ENCODE results near the gene MAD1L1.
"Not testable (repeated sequence)": the region's sequence is repeated elsewhere in the genome, so short reads cannot be mapped to it uniquely, and the experiment has no call there.

Gene MAD1L1

DNA sequence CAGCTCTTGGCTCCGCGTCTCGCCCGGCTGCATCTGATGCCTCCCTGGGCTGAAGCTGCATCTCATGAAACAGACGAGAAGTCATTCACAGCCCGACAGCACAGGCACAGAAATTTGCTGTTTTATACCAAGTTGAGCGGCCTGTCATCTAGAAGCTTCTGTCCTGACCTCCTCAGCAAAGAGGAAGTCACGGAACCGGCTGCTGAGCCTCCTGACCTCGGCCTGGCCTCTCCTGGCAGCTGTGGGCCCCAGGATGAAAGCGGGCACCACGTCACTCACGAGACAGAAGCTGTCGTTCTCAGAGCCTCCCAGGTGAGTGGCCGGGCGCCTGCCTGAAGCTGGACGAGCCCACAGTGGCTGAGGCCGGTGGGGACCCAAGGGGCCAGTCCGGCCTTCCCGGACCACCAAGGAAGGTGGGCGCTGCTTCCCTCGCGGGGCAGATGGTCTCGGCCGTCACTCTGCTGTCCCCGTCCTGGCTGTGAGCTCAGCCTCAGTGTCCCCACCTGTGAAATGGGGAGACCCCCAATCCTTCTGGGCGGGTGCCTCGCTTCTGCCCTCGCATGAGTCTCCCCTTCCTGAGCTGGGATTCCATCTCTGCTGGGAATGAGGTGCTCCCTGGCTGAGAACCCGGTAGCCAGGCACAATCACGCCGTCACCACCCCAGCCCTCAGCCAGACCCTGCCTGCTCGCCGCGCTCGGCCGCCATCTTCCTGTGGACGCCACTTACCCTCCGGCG is 391.3 kb downstream of the MAD1L1 start:
- DNase-seq = not testable (repeated sequence)

DNA sequence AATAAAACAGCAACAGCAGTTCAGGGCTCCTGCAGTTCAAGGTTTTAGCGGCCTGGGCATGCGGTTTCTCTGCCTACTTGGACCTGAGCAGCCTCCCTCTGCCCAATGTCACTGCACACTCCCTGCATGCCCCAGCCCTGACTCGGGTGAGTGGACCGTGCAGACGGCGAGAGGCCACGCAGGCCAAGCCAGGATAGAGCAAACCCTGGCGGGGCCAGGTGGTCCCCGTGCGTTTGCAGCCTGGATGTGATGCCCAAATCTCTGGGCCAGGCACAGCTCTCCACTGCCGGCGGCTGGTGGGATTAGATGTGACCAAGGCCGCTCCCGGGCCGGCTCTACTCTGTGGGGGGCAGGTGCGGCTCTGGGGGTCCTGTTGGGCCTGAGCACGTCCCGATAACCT is 392.0 kb downstream of the MAD1L1 start:
- not testable (repeated sequence) for DNase-seq

DNA sequence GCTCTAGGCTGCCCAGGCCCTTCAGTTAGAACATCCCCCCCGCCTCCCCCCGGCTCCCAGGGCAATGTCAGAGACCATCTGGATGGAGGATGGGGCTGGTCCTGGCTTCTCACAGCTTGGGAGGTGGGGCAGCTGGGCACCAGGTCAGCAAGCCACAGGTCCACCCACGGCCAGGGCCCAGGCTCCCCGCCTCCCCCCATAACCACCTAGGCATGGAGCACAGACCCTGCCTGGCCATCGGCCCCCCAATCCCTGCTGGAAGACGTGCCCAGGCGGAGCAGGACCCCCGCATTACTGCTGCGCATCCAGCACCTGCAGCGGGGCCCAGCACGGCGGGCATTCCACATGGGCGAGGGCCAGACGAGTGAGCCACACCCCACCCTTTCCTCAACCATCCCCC is 393.0 kb downstream of the MAD1L1 start:
- DNase-seq = no peak

DNA sequence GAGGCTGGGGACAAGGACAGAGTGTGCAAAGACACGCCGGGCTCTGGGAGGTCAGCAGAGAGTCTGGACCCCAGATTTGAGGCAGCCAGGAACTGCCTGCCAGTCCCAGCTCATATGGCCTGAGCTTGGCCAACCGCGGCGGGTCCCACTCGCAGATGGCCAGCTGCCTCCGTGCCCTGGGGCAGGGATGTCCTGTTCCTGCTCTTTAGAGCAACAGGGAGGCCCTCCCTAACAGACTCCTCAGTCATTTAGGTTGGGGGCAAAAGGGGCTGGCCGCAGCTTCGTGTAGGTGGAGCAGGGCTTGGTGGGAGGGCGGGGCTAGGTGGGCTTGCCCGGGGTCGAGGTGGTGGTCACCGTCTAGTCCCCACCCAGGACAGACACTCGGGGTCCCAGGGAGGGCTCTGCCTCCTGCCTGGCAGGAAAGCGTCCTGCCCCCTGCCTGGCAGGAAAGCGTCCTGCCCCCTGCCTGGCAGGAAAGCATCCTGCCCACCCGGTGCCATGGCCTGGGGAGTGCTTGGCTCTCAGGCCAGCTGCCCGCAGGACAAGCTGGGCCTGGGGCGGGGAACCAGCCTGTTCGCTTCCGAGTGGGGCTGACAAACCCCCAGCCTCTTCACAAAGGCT is 393.7 kb downstream of the MAD1L1 start:
- not testable (repeated sequence) for DNase-seq

DNA sequence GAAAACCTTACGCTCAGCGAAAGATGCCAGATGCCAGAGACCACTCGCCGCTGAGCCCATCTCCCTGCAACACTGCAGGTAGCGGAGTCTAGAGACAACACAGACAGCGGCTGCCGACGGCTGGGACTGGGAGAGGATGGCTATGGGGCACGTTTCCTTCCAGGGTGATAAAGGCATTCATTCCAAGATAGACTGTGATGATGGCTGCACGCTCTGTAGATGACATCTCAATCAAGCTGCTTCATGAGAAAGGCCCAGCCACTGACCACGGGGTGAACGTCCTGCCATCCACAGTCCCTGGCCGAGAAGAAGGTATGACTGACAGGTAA is 394.2 kb downstream of the MAD1L1 start:
- DNase-seq = not testable (repeated sequence)

DNA sequence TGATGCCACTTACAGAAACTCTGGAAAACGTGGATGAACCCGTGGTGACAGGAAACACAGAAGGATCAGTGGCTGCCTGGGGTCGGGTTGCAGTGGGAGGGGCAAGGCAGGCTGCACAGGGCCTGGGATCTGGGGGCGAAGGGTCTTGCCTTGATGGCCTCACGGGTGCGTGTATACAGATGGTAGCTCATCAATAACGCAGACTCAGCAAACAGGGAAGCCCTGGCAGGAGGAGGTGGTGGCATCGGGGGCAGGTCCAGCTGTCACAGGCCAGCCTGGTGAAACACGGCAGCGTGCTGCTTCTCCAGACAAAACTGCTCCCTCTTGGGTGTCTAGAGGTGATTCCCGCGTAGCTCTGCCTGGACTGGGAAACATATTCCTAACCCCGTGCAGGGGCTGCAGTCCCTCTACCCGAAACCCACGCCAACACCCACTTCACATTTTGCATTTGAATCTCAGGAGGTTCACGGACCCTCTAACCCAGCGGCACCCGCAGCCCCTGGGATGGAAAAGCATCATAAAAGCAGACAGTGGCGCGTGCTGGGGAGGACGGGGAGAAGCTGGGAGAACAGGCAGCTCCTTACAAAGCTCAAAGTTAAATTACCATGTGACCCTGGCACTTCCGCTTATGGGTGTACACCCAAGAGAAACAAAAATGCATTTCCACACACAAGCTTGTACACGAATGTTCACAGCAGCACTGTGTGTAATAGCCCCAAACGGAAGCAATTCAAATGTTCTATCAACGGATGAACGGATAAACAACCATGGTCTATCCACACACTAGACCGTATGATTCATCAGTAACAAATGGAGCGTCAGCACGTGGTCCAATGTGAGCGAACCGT is 394.8 kb downstream of the MAD1L1 start:
- not testable (repeated sequence) for DNase-seq

DNA sequence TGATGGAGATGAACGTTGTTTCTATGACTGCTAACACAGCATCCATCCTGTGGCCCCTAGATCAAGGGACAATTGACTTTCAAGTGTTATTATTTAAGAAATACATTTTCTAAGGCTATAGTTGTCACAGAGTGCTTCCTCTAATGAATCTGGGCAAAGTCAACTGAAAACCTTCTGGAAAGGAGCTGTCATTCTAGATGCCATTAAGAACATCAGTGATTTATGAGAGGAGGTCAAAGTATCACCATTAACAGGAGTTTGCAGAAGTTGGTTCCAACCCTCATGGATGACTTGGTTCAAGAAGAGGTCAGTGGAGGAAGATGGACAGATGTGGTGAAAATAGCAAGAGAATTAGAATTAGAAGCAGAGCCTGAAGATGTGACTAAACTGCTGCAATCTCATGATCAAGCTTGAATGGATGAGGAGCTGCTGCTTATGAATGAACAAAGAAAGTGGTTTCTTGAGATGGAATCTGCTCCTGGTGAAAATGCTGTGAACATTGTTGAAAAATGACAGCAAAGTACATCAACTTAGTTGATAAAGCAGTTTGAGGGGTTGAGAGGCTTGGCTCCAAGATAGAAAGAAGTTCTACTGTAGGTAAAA is 400.7 kb downstream of the MAD1L1 start:
- DNase-seq = not testable (repeated sequence)

DNA sequence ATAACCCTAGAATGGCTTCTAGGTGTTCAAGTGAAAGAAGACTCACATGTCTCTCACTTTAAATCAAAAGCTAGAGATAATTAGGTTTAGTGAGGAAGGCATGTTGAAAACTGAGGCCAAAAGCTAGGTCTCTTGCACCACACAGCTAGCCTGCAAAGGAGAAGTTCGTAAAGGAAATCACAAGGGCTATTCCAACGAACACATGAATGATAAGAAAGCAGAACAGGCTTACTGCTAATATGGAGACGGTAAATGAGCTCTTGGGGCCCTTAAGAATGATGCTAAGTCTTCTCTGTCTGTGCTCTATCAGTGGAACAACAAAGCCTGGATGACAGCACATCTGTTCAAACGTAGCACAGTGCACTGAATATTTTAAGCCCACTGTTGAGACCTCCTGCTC is 401.3 kb downstream of the MAD1L1 start:
- not testable (repeated sequence) for DNase-seq

DNA sequence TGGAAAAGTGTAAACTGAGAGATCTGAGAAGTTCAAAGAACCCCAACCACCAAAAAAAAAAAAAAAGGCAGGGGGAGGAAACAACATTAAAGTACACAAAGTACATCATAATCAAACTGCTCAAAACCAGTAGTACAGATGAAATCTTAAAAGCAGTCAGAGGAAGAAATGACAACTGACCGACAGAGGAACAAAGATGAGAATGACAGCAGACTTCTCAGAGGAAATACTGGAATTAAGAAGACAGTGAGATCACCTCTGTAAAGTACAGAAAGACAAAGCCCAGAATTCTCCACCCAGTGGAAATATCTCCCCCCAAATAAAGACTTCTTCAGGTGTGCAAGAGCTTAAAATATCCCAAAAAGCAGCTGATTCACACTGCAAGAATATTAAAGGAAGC is 403.1 kb downstream of the MAD1L1 start:
- DNase-seq = not testable (repeated sequence)

DNA sequence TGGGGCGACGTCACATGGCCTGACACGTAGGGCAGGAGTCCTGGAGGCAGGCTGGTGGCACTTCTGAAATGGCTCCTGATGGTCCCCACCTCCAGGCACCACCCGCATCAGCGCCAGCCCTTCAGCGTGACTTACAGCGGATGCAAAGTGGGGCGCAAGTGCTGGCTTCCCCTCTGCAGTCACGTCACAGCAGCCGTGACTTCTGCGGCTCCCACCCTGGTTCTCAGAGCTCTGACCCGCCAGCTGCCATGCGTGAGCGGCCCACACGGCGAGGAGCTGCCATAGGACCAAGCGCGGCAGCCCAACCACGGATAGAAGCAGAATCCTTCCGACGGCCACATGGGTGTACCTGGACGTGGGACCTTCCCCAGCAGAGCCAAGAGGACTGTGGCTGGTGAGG is 403.6 kb downstream of the MAD1L1 start:
- DNase-seq = no peak

DNA sequence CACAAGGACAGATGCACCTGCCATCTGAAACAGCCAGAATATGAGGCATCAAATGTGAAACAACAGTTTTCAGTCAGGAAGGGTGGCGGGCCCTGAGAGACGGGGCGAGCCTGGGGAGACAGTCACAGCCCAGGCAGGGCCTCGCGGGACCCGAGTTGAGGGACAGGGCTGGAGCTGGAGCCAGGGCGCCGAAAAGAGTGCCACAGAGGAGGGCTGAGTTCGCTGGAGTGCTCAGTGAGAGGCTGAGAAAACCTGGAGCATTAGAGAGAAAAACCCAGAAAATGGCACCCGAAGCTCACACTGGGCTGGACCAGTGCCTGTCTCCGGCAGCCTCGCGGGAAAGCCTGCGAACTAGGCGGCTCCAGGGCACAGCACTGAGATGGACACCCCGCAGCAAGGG is 404.6 kb downstream of the MAD1L1 start:
- not testable (repeated sequence) for DNase-seq

DNA sequence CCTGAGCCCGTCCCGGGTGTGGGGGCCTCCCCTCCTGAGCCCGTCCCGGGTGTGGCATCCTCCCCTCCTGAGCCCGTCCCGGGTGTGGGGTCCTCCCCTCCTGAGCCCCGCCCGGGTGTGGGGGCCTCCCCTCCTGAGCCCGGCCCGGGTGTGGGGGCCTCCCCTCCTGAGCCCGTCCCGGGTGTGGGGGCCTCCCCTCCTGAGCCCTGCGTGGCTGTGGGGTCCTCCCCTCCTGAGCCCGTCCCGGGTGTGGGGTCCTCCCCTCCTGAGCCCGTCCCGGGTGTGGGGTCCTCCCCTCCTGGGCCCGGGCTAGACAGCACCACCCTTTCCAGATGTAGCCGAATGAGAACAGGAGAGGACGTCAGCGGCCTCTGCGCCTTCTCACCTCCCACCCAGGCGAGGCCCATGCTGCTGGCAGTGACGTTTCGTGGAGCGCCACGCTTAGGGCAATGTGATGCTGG is 405.2 kb downstream of the MAD1L1 start:
- DNase-seq = not testable (repeated sequence)

DNA sequence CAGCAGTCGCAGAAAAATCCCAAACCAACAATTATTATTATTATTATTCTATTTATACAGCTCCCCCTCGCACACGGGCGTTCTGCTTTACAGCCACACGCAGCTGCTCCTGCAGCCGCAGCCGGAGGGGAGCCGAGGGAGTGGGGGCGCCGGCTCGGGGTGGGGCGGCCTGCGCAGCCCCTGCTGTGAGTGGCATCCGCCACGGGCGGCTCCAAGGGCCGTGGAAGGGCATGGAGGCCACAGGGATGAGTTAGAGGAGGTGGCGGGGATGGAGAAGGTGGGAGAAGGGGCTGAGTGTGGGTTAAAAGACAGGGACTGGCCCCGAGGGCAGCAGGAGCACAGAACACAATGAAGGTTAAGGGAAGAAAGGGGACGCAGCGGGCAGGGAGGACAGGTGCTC is 405.8 kb downstream of the MAD1L1 start:
- not testable (repeated sequence) for DNase-seq

DNA sequence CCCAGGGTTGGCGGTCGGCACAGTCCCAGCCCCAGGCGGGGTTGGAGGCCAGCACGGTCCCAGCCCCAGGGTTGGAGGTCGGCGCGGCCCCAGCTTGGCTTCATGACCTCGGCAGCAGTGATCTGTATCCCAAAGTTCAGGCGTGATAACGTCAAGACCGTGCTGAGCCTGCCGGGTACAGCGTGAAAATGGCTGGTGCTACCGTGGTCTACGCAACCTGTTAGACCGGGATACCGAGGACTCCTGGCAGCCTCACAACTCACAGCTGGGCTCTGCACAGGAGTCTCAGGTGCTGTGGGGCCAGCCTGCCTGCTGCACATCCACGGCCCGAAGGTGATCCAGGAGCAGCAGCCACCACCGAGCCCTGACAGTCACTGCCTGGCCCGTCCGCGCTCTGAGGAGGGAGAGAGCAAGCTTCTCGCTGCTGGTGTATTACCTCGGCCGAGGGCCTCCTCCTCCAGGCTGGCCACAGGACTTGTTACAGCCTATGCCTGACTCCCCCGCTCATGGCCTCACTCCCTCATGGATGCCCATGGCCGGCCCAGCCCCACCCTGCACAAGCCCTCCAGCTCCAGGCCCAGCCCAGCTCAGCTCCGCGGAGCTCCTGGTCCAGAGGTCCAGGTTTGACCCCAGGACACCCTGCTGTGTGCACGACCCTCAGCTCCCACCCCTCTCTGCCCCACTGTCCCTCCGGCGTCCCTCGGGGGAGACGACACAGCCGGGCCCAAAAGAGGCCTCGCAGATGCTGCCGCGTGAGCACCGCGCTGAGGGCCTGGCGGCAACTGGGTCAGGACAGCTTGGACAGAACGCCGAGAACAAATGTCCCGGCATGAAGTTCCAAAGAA is 406.6 kb downstream of the MAD1L1 start:
- no peak for DNase-seq

DNA sequence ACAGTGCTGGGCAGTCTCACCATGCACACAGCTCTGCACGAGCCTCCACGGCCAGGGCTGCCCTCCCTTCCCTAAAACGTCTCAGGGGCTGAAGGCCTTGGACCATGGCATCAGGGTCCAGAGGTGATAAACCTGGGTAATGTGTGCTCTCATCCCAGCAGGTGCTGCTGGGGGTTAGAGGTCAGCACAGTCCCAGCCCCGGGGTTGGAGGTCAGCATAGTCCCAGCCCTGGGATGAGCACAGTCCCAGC is 407.2 kb downstream of the MAD1L1 start:
- DNase-seq = not testable (repeated sequence)

DNA sequence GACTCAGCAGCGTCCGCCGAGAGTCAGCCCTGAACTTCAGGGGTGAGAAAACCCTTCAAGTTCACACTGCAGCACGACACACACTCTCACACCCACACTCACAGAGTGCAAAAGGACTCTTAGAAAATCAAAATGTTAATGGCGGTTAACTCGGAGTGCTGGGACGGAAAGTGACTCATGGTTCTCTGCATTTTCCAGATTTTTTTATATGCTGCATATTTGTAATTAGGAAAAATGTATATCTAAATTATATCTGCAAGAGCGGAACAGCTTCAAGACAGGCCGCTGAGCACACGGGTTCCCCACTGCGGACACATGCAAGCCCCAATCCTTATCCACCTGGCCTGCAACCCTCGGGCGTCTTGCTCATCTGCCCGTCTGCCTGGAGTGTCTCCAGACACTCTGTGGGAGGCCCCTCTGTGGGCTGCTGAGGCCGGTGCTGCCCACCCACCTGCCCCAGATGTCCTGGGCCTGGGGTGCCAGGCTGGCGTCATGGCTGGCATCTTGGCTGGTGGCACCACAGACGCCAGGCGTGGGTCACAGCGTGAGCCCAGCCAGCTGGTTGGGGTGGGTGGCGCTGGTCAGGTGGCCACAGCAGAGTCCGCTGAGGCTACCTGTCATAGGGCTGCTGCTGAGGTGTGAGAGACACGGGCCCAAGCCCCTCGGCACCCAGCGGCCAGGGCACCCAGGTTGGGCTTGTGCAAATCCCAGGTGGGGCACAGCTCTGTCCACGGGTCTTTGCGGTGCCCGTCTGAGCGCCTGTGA is 407.7 kb downstream of the MAD1L1 start:
- not testable (repeated sequence) for DNase-seq

DNA sequence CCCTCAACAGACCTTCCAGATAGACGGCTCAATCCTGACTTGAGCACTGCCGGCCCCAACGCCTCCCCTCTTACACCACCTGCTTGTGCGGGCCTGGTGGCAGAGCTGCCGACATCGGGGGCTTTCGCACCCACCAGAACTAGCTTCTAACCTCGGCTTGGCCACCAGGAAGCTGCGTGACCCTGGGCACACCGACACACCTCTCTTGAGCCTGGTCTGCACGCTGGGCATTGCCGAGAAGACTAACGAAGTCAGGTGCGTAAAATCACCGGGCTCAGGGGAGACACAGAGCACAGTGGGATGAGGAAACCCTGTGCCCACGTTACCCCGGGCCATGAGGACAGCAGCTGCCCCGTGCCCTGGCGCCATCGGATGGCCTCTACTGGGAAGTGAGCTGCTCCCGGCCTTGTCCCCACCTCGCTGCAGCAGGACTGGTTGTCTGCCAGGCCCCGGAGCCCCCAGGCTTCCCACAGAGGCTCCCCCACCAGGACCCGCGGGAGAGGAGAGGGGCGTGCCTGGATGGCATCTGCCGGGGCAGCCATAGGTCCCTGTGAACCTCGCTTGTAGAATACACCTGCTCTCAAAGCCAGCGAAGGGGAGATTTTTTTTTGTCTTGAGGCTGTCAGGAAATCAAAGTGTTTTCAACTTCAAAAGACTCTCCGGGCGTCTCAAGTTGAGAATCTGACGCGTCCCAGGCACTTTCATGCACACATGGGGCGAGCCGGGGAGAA is 408.4 kb downstream of the MAD1L1 start:
- peak; percentile 18 for DNase-seq

DNA sequence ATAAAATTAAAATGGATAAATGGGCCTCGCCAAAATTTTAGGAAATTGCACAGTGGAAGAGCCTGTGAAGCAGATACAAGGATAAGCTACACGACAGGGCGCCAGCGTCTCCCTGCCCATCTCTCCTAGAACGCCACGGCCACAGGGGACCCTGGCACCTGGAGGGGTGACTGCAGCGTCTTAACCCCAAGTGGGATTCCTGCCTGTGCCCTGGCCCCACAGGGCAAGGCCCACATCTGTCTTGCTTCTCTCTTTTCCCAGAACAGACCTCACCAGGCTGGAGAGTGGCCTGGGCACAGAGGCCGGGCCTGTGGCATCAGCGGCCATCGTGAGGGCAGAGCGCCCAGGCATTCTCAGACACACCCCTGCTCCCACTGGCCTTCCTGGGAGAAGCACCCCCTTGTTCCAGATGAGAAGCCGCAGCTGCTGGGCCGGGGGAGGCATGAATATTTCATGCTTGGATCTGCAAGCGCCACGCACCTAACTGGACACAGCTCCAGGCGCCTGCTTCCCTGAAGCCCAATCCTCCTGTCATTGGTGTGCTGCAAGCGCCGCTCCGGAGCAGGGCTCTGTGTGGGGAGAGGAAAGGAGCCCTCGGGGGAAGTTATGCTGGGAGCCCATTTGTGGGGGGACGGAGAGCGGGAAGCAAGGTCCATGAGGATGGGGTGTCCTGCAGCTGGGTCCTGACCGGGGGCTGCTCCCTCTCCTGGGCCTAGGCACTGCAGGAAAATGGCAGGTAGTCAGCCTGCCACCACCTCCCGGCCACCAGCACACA is 409.2 kb downstream of the MAD1L1 start:
- DNase-seq = no peak

DNA sequence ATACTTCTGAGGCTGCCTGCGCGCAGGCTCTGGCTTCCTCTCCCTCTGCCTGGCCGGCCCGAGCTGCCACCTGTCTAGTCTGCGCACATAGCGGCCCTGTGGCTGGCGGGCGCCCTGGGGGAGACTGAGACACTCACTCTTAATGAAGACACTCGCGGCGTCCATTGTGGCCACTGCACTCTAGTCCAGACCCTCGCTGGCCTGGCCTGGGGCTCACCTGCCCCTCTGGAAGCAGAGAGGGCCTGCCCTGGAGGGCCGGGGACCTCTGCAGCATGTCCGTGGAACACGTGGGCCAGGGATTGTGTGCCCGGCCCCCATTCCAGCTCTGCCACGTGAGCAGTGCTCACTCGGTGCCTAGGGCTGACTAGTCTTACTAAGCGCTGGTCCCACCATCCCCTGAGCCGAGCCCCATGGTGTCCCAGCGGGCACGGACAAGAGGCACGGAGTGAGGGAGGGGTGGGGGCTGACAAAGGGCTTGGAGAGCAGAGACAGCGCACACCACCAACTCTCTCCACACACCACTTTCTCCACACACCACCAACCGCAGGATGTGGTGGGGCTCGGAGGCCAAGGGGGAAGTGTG is 413.4 kb downstream of the MAD1L1 start:
- DNase-seq = no peak

Measured in effector CD8-positive, alpha-beta T cell (primary cell).